Gastrocnemius medialis (tissue), 4 donors: ENCODE results near the gene TOB1. TPM values are rescaled to one million over a fixed set of nuclear protein-coding genes. Genes with fewer than 3 reads are reported as not detected.

Experiments used
- ATAC-seq, 2 donors: fragments of 150-250 bp; one replicate each; pipeline ENCODE4 v1.9.1; 2016
- DNase-seq, 2 donors: peaks; one replicate each; pipeline ENCODE4 v3.0.0-alpha.2; 2019
- H3K27ac ChIP-seq, 4 donors: fragments of 200-600 bp; sonication (generic); 1 replicate in 1 of 4; 2 replicates in 3 of 4; pipeline ENCODE4 v1.5.1; 2016 to 2018; ENCODE audit warnings: mild to moderate bottlenecking in 2 of 4, moderate library complexity in 1 of 4
- H3K27me3 ChIP-seq, 3 donors: fragments of 200-600 bp; sonication (generic) in 2 of 3; 1 replicate in 1 of 3; 2 replicates in 2 of 3; pipeline versions ENCODE4 v1.5.1 to v1.6.0; 2016 to 2019; ENCODE audit warnings: mild to moderate bottlenecking in 1 of 3, moderate library complexity in 1 of 3
- H3K36me3 ChIP-seq, 2 donors: fragments of 200-600 bp; sonication (generic) in 1 of 2; one replicate each; pipeline ENCODE4 v1.5.1; 2017 to 2018
- H3K4me1 ChIP-seq, 2 donors: fragments of 200-600 bp; sonication (generic) in 1 of 2; one replicate each; pipeline ENCODE4 v1.5.1; 2016 to 2017; ENCODE audit warnings: mild to moderate bottlenecking in 2 of 2
- H3K4me3 ChIP-seq, 4 donors: fragments of 200-600 bp; sonication (generic) in 3 of 4; 1 replicate in 1 of 4; 2 replicates in 3 of 4; pipeline ENCODE4 v1.5.1; 2016 to 2019; ENCODE audit warnings: mild to moderate bottlenecking in 2 of 4
- H3K9me3 ChIP-seq, 3 donors: fragments of 200-600 bp; sonication (generic) in 2 of 3; 1 replicate in 1 of 3; 2 replicates in 2 of 3; pipeline ENCODE4 v1.5.1; 2016 to 2019
- POLR2A ChIP-seq, 2 donors: fragments of 450-650 bp; IDR thresholded peaks; one replicate each; pipeline ENCODE4 v1.6.1; 2017; ENCODE audit warnings: antibody characterized with exemption in 2 of 2, mild to moderate bottlenecking in 2 of 2, moderate library complexity in 2 of 2
- in situ Hi-C, 4 donors: fragments of 200-750 bp; cut with MboI; loops; one replicate each; pipeline versions ENCODE4 v1.15.0 to v1.8.0; 2017; ENCODE audit warnings: low sequenced_read_pairs in 4 of 4
- intact Hi-C: fragments of 100-400 bp; cut with DNase I; formaldehyde crosslinking; loops from one replicate; pipeline ENCODE4 v1.15.1; 2023; ENCODE audit warnings: low total_unique reads
- total RNA-seq, 4 donors: library from RNA; depleted of rRNA; stranded (reverse); fragments of >200 nt; gene quantifications; one replicate each; pipeline versions ENCODE4 v1.1.0 to v1.2.3, GENCODE V29; 2016
- TF ChIP-seq, protein P1 (sequence below), 5 experiments: fragments of 450-650 bp in 3 of 5; fragments of 200-600 bp in 2 of 5; sonication (generic) in 2 of 5; IDR thresholded peaks in 4 of 5; conservative IDR thresholded peaks in 1 of 5; 1 replicate in 4 of 5; 2 replicates in 1 of 5; pipeline ENCODE4 v1.5.1; 2016 to 2019; ENCODE audit warnings: antibody characterized with exemption in 5 of 5, mild to moderate bottlenecking in 3 of 5, moderate library complexity in 3 of 5

Gene TOB1
- total RNA-seq, 4 donors from 2014 or later = 13.6 to 53.5 (median 28.2) TPM

DNA sequence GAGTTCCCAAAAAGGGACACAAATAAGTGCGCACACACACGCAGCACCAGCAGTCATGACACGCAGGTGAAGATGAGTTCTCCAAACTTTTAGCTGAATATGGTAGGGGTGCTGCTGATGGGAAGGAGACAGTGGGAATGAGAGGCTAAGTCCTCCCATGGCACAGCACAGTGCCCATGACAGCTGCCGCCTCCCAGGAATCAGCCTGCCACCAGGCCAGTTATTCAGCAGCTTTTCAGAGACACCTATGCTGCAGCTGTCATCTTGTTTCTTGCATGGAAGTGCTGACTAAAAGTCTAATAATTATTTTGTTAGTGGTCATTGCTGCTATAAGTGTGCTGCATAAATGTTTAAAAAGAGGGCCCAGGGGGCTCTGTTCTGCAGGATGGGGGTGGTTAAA, 18.6 kb downstream of the TOB1 start:
- Histone ChIP-seq H3K4me1 (peaks cover 36 to 38% of the 10 kb centered on the region in 2 donors), H3K27ac (peak overlapping the region; percentile 42 to 94 (median 82)), H3K36me3 (no peaks in the 10 kb centered on the region), H3K9me3 (no peaks in the 10 kb centered on the region), H3K27me3 (no peaks in the 10 kb centered on the region), H3K4me3 (no peak overlapping the region)
- no peak for DNase-seq
- intact Hi-C loops (no loop called here), in situ Hi-C loops (loop anchor here in 3 of 4 donors (10.0 to 25.0 kb wide), 2 partner anchors 303 to 310 kb away; partner anchors contain the start of genes SPATA20 (in 3 of the 3) and EPN3 (in 1 of the 3))
- TF ChIP-seq POLR2A (IDR thresholded peaks at IDR 0.05) = no peak
- TF ChIP-seq, protein P1, sequence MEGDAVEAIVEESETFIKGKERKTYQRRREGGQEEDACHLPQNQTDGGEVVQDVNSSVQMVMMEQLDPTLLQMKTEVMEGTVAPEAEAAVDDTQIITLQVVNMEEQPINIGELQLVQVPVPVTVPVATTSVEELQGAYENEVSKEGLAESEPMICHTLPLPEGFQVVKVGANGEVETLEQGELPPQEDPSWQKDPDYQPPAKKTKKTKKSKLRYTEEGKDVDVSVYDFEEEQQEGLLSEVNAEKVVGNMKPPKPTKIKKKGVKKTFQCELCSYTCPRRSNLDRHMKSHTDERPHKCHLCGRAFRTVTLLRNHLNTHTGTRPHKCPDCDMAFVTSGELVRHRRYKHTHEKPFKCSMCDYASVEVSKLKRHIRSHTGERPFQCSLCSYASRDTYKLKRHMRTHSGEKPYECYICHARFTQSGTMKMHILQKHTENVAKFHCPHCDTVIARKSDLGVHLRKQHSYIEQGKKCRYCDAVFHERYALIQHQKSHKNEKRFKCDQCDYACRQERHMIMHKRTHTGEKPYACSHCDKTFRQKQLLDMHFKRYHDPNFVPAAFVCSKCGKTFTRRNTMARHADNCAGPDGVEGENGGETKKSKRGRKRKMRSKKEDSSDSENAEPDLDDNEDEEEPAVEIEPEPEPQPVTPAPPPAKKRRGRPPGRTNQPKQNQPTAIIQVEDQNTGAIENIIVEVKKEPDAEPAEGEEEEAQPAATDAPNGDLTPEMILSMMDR (IDR thresholded peaks at IDR 0.05 in 4 of 5, conservative IDR thresholded peaks at IDR 0.05 in 1 of 5) = no peak
- ATAC-seq = no peak

DNA sequence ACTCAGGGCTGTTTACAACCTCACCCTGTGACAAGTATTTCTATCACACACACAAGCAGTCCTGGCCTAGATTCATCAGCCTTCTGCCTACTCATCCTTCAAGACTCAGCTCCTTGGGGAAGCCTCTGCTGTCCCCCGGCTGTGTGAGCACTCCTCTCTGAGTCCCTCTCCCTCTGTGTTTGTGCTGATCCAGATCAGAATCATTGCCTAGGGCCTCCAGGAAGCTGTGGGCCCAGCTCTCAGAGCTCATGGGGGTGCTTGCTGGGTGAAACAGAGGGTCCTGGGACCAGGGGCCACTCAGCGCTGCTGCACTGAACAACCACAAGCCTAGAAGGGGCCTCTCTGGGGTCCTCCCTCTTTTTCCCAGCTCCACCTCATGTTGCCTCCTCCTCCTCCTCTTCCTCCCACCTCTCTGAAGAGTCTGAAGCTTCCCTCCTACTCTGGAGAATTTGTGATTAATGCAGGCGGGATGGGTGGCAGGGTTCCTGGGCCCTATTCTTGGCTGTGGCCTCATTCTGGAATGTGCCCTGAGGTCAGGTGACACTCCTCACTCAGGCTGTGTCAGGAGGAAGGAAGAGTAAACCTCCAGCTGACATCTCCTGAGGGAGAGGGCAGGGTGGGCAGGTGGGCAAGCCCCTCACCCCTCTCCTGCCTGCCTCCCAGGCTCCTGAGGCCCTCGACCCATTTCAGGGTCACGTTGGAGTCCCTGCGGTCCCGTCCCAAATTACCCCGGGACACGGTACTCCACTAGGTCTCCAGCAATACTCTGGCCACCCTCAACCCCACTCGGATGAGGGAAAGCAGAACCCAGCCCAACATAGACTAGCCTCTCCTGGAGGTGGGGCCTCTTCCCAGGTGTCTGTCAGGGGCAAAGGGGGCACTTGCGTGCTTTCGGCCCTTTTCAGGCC, 20.7 kb downstream of the TOB1 start:
- H3K4me3 ChIP-seq = peak overlapping the region in 1 of 4 donors; percentile 7
- H3K27me3 ChIP-seq = no peaks in the 10 kb centered on the region
- in situ Hi-C loops (loop anchor here in 3 of 4 donors (10.0 to 25.0 kb wide), 2 partner anchors 301 to 308 kb away; partner anchors contain the start of genes SPATA20 (in 3 of the 3) and EPN3 (in 1 of the 3)), intact Hi-C loops (no loop called here)
- H3K9me3 ChIP-seq = no peaks in the 10 kb centered on the region
- no peaks in the 10 kb centered on the region for H3K36me3 ChIP-seq
- ATAC-seq (peak; percentile 86 to 88), DNase-seq (peak; percentile 77 to 87)
- TF ChIP-seq, protein P1 (IDR thresholded peaks at IDR 0.05 in 4 of 5, conservative IDR thresholded peaks at IDR 0.05 in 1 of 5) = no peak
- peak; percentile 72 to 79 for TF ChIP-seq POLR2A (IDR thresholded peaks at IDR 0.05)
- peak overlapping the region; percentile 86 to 94 (median 92) for H3K27ac ChIP-seq
- H3K4me1 ChIP-seq = peaks cover 18 to 19% of the 10 kb centered on the region in 2 donors

DNA sequence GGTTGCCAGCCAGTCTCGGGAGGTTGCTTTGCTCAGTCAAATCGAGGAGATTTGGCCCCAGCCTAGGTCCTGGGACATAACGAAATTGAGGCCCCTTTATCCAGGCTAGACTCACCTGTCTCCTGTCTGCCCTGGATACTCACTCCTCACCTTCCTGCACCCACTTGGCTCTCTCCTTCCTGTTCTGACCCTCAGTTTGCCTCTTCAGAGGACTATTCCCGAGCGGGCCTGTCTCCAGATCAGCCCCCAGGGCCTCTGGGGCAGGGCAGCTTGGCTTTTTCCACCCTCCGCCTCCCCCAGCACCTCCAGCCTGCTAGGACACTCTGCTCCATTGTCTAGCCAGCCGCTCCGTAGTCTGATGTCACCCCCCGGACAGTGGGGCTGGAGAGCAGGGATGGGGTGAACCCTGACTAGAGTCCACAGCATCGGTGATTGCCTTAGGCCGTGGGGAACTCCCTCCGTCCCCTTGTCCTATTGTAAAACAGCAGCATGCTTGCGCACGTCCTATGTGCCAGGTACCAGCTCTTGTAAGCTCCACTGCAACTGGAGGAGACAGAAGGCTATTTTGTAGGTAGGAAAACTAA, 21.9 kb downstream of the TOB1 start:
- in situ Hi-C loops = loop anchor here (5.0 to 25.0 kb wide), 4 partner anchors 62 to 307 kb away; partner anchors contain the start of genes SPATA20 (in 4 of the 4) and EPN3 (in 1 of the 4)
- Histone ChIP-seq H3K4me3 (no peak overlapping the region), H3K9me3 (no peaks in the 10 kb centered on the region), H3K36me3 (no peaks in the 10 kb centered on the region), H3K27ac (peak overlapping the region; percentile 86 to 94 (median 92)), H3K27me3 (no peaks in the 10 kb centered on the region), H3K4me1 (peaks cover 18 to 19% of the 10 kb centered on the region in 2 donors)
- DNase-seq = no peak
- no peak for ATAC-seq
- no peak for TF ChIP-seq POLR2A (IDR thresholded peaks at IDR 0.05)
- TF ChIP-seq, protein P1 (IDR thresholded peaks at IDR 0.05 in 4 of 5, conservative IDR thresholded peaks at IDR 0.05 in 1 of 5) = no peak
- intact Hi-C loops = no loop called here

DNA sequence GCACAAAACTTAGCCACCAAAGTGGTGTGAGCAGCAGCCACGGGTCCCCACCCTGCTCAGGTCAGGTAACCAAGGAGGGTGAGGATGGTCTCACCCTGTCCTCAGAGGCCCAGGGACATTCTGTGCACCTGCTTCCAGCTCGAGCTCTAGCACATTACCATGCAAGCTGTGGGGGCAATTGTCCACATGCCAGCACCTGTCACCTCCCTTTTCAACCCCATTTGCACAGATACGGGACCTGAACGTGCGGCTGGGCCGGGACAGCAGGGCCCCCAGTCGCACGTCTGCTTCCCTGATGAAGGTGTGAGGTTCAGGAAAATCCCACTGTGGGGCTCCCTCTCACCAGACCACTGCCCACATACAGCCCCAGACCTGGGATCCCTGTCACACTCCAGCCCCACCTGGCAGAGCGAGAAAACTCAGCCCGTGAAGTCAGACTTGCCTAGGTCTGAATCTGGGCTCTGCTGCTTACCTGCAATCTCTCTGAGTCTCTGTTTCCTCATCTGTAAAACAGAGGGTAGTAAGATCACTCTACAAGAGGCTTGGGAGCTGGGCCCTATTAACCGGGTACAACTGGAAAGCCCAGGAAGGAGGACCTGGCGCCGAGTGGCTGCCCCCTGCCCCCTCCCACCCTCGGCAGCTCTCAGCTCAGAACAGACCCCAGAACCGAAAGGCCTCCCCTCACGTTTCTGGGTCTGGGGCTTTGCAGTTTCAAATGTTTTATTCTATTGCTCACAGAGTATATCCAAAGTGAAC, 22.8 kb downstream of the TOB1 start:
- intact Hi-C loops = no loop called here
- in situ Hi-C loops = loop anchor here (5.0 to 25.0 kb wide), 4 partner anchors 61 to 306 kb away; partner anchors contain the start of genes SPATA20 (in 4 of the 4) and EPN3 (in 1 of the 4)
- Histone ChIP-seq H3K9me3 (no peaks in the 10 kb centered on the region), H3K4me3 (no peak overlapping the region), H3K36me3 (no peaks in the 10 kb centered on the region), H3K27ac (no peak overlapping the region), H3K4me1 (peaks cover 18 to 19% of the 10 kb centered on the region in 2 donors), H3K27me3 (no peaks in the 10 kb centered on the region)
- DNase-seq (no peak), ATAC-seq (no peak)
- TF ChIP-seq POLR2A (IDR thresholded peaks at IDR 0.05) = no peak
- TF ChIP-seq, protein P1 (IDR thresholded peaks at IDR 0.05 in 4 of 5, conservative IDR thresholded peaks at IDR 0.05 in 1 of 5) = no peak
